Thyroid gland (tissue), 4 donors: Measurements from ENCODE around the gene PIP4K2C.

Experiments used
- CTCF ChIP-seq, 6 experiments: fragments of 200-600 bp in 3 of 6; fragments of 450-650 bp in 3 of 6; sonication (generic) in 3 of 6; IDR thresholded peaks; one replicate each; pipeline ENCODE4 v1.5.1; 2016 to 2019; ENCODE audit warnings: antibody characterized with exemption in 6 of 6, mild to moderate bottlenecking in 2 of 6, inconsistent platforms in 1 of 6, moderate library complexity in 1 of 6
- POLR2A ChIP-seq, 2 donors: fragments of 450-650 bp; IDR thresholded peaks; one replicate each; pipeline ENCODE4 v1.6.1; 2017; ENCODE audit warnings: antibody characterized with exemption in 2 of 2, mild to moderate bottlenecking in 2 of 2, moderate library complexity in 1 of 2

- TF ChIP-seq CTCF (IDR thresholded peaks at IDR 0.05) (no peak), POLR2A (IDR thresholded peaks at IDR 0.05) (no peak)
These were observed 32.1 kb upstream of the PIP4K2C start for GRCh38 chr12:57558864-57559263.
